Smooth muscle cell of the umbilical artery (primary cell): Measurements from ENCODE around the gene S1PR3. TPM values are rescaled to one million over a fixed set of nuclear protein-coding genes. Genes with fewer than 3 reads are reported as not detected.

Experiments
- total RNA-seq: library from RNA; depleted of rRNA; stranded (reverse); fragments of >200 nt; gene quantifications from 2 replicates; pipeline ENCODE4 v1.2.3, GENCODE V29; 2014

The S1PR3 gene
- 11.9 and 12.5 TPM in 2 replicates for total RNA-seq

GRCh38 chr9:88991066-88992034 is at the start of gene S1PR3:
Gene S1PR3 (plus strand): TSS chr9:88991468. CDS start chr9:89001201, 9,733 bp downstream.

Other genes with a start within 250 kb of the S1PR3 start
- 63.2 and 79.2 TPM in 2 replicates for gene SHC3, start 187.3 kb downstream of the S1PR3 start, total RNA-seq